Measurements from ENCODE around the gene PPM1F. TPM values are rescaled to one million over a fixed set of nuclear protein-coding genes. Genes with fewer than 3 reads are reported as not detected.

Gene PPM1F
- total RNA-seq, 1 experiment from 2014 or later: 21.1 TPM

- Mint-ChIP-seq H3K36me3 (ENCODE audit: insufficient read depth in 1 of 3, low read depth in 3 of 3) (peaks cover 61 to 92% (median 81%) of the 10 kb centered on the region in 3 experiments), H3K27me3 (ENCODE audit: low read depth) (no peaks in the 10 kb centered on the region; the same call in 1 of the 2 replicates), H3K9me3 (no peaks in the 10 kb centered on the region), H3K4me1 (no peaks in the 10 kb centered on the region), H3K27ac (no peak overlapping the region), H3K4me3 (no peak overlapping the region)
- Histone ChIP-seq H3K14ac (ENCODE audit: insufficient read depth, low read length) (no peak overlapping the region), H3K23me2 (ENCODE audit: insufficient read length, low read depth, low read length, poor library complexity, severe bottlenecking) (peaks cover 3% of the 10 kb centered on the region), H3K27ac (ENCODE audit: insufficient read length, low read depth, low read length) (no peak overlapping the region), H3K56ac (ENCODE audit: insufficient read length, low read depth, low read length) (no peak overlapping the region), H2AK5ac (ENCODE audit: insufficient read length, low read length) (no peak overlapping the region), H3K9ac (ENCODE audit: extremely low read depth, insufficient read length, low read length) (no peak overlapping the region), H2BK15ac (ENCODE audit: low read depth, low read length) (no peak overlapping the region), H3K4ac (ENCODE audit: low read depth, low read length) (no peak overlapping the region), H3K9me3 (ENCODE audit: control insufficient read depth, low read depth, low read length) (no peaks in the 10 kb centered on the region), H4K5ac (ENCODE audit: insufficient read length, low read depth, low read length) (no peak overlapping the region), H3K27me3 (ENCODE audit: insufficient read depth, low read length) (no peaks in the 10 kb centered on the region), H3K4me2 (ENCODE audit: insufficient read depth, insufficient read length, low read length) (no peak overlapping the region), H3K79me1 (ENCODE audit: insufficient read depth, low read depth, low read length, poor library complexity, severe bottlenecking) (no peaks in the 10 kb centered on the region), H2AFZ (ENCODE audit: low read length) (no peak overlapping the region), H4K91ac (ENCODE audit: insufficient read length, low read depth, low read length) (no peak overlapping the region), H3K18ac (ENCODE audit: insufficient read length, low read depth, low read length) (no peak overlapping the region), H2BK12ac (ENCODE audit: insufficient read length, low read depth, low read length) (no peak overlapping the region), H3K79me2 (ENCODE audit: insufficient read depth, low read length) (no peaks in the 10 kb centered on the region), H4K8ac (replicated peaks; ENCODE audit: insufficient read length, low read depth, low read length) (no peak overlapping the region), H3T11ph (ENCODE audit: low read length) (no peak overlapping the region), H2BK120ac (ENCODE audit: low read depth, low read length, poor library complexity, severe bottlenecking) (no peak overlapping the region), H4K20me1 (ENCODE audit: control insufficient read depth, insufficient read depth, insufficient read length) (no peaks in the 10 kb centered on the region), H2BK20ac (ENCODE audit: low read depth, low read length, poor library complexity, severe bottlenecking) (no peak overlapping the region), H2BK5ac (ENCODE audit: insufficient read length, low read length) (no peak overlapping the region), H3K23ac (ENCODE audit: insufficient read length, low read depth, low read length) (no peak overlapping the region), H3K4me1 (ENCODE audit: insufficient read depth, low read length) (no peaks in the 10 kb centered on the region)
- no peak for DNase-seq
- no CpG with 5 or more reads among the region's 5 CpGs for whole genome bisulfite sequencing (ENCODE audit: extremely low coverage, insufficient read length, low lambda C conversion rate)
- TF ChIP-seq CTCF (conservative IDR thresholded peaks at IDR 0.05): no peak
Observed at GRCh38 chr22:21968452-21969129, 15.9 kb upstream of the PPM1F start.

All from H9 (cell line).